Ovary (tissue), 3 donors: Measurements from ENCODE around the gene RNF38.

ENCODE experiments used
- POLR2A ChIP-seq: fragments of 450-650 bp; IDR thresholded peaks from one replicate; pipeline ENCODE4 v1.6.1; 2017; ENCODE audit warnings: antibody characterized with exemption, mild to moderate bottlenecking, moderate library complexity
- TF ChIP-seq, protein P1 (sequence below), 3 donors: fragments of 450-650 bp in 2 of 3; fragments of 200-600 bp in 1 of 3; IDR thresholded peaks; one replicate each; pipeline versions ENCODE4 v1.5.1 to v1.8.0; 2016 to 2022; ENCODE audit warnings: antibody characterized with exemption in 3 of 3, mild to moderate bottlenecking in 1 of 3
- donor health status: DM: no; HTN: no; CAD: no.

DNA sequence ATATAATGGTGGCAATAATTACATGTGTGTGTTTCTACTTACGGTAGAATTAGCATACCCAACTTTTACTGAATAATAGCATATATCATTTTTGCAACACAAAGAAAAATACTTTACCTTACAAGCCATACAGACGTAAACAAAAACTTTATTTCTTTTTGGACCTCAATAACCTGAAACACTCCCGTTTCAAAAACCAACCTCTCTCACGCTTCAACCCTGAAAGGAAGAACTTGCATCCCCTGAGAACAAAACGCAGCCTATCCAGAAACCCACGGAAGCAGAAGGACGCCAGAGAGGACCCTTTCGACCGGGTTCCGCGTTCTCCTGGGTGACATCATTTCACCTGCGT is at the start of gene RNF38:
- TF ChIP-seq, protein P1, sequence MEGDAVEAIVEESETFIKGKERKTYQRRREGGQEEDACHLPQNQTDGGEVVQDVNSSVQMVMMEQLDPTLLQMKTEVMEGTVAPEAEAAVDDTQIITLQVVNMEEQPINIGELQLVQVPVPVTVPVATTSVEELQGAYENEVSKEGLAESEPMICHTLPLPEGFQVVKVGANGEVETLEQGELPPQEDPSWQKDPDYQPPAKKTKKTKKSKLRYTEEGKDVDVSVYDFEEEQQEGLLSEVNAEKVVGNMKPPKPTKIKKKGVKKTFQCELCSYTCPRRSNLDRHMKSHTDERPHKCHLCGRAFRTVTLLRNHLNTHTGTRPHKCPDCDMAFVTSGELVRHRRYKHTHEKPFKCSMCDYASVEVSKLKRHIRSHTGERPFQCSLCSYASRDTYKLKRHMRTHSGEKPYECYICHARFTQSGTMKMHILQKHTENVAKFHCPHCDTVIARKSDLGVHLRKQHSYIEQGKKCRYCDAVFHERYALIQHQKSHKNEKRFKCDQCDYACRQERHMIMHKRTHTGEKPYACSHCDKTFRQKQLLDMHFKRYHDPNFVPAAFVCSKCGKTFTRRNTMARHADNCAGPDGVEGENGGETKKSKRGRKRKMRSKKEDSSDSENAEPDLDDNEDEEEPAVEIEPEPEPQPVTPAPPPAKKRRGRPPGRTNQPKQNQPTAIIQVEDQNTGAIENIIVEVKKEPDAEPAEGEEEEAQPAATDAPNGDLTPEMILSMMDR (IDR thresholded peaks at IDR 0.05): no peak
- TF ChIP-seq POLR2A: no peak
